ENCODE data around the gene C1orf21.

Gene C1orf21

DNA sequence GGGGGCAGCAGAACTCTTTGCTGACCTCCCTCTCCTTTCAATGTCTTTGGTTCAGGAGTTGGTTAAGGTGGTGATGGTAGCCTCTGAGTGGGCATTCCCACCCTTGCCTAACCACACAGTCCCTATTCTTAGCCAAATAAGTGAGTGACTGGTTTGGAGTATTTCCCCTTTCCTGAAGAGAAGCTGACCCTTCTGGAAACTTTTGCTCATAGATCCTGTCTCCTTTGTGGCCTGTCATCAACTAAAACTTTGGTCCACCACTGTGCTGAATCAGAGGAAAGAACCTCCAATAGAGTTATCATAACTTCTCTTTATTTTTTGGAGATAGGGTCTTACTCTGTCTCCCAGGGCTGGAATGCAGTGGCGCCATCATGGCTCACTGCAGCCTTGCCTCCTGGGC, 31.1 kb downstream of the C1orf21 start:
- no peak for DNase-seq

DNA sequence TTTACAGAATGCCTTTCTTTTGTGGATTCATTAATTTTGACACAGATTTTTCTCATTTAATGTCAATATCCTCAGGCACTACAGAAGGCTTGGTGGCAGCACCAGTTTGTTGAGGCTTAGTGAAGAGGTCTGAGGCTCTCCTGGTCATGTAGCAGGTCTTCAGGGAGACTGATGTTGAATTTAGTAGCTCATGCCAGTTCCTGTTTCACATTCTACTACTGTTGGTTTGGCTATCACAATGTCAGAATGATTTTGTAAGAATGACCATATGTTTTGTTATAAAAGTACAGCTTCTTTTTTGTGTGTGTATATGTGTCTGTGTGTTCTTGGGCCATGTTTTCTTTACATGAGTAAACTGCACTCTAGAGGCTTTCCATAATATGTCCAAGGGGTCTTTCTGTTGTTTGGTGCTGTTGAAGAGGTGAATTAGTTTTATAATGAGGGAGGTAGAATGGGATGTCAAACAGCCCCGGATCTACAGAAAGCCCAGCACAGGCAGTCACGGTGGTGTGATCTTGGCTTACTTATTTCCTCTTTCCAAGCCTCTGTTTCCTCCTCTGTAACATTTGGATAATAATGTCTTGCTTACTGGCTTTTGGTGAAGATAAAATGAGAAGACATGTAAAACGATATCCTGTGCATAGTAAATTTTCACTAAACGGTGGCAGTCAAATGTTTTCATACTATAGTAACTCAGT, 32.0 kb downstream of the C1orf21 start:
- DNase-seq: no peak

DNA sequence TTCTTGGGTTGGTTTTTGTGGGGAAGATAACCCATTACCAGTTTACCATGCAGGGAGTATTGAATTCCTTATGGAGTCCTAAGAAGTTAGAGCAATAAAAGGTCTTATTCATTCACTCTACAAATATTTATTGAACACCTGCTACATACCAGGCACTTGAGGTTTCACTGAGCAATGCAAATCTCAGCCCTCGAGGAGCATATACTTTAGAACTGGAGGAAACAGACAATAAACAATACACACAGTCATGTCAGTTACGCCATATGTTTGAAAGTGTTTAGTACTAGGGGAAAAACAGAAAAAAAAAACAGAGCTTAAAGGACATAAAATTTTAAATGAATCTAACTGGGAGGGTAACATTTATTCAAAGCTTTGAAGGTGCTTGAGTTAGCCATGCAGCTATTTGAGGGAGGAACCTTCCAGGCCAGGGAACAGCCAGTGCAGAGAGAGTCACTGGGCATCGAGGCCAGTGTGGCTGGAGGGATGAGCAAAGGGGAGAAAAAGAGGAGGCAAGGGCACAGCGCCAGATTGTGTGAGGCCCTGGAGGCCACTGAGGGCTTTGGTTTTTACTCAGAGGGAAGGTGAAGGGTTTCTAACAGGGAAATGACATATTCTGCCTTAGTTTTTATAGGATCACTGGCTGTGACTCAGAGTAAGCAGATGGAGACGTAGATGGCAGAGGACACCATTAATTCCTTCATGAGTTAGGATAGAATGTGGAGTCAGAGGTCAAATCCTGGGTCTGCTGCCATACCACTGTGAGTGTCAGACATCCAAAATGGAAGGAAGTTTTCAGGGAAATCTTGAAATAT, 32.7 kb downstream of the C1orf21 start:
- no peak for DNase-seq

DNA sequence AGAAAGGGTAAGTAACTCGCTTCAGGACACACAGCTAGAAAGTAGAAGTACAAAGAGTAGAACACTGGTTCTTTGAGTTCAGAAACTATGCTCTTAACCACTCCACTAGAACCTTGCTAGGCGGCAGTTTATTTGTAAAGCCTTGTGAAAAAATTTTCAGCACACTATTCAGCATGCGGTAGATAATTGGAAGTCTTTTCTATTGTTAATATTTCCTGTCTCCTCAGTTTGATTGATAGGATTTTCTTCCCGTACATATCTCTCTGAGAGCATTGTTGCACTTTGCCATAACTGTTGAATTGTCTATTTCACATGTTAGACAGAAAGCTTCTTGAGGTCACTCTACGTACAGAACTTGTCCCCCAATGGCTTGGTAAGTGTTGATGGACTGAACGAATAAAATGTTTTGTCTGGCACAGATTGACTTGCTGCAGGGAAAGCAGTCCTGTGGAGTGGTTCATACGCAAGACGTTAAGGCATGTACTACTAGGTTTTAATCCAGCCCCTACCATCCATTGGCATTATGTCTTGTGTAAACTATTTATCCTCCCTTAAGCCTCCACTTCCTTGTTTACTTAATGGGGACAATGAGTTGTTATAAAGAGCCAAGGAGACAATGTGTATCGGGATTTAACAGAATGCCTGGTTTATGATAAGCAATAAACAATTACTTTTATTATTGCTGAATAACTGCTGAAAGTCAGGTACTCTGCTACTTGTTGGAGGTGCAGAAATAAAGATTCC, 35.8 kb downstream of the C1orf21 start:
- no peak for DNase-seq

DNA sequence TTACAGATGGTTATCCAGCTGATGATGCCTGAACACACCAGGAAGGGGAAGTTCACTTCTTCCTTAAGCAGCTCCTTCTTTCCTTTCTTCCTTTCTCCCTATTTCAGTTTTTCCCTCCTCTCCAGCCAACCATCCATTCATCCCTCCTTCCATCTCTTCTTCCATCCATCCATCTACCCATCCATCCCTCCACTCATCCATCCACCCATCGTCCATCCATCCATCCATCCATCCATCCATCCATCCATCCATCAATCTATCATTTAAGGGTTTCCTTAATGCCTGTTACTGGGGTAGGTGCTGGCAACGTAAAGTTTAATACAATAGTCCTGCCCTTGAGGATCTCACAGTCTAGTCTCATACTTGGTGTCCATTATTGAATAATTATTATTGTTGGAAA, 36.8 kb downstream of the C1orf21 start:
- no peak for DNase-seq

DNA sequence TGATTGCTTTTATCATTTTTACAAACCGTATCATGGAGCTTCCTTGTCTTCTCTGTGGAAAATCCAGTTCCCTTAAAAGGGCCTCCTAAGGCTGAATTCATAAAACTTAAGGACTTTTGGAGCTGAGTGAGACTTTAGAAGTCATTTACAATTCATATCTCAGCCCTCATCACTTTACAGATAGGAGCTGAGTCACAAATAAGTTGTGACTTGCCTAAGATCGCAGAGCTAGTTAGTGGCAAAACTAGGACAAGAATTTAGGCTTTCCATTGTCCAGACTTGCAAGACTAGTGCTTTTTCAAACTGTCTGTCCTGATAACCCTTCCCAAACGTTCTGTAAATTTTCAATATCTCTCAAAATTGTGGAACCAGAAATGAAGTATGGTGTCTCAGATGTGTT, 37.3 kb downstream of the C1orf21 start:
- no peak for DNase-seq

DNA sequence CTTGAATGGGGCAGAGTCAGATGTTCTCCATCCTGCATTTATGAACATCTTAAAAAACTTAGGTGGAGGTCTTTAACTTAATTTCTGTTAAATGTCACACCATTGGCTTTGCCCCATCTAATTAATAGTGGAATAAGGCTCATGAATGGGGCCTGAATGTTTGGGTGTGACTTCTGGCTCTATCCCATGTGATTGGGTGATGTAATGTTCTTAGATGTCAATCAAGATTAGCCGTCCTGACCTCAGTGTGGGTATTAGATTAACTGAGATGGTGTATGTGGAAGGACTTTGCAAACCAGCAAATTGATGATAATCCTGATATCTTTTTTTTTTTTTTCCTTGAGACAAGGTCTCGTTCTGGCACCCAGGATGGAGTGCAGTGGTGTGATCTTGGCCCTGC, 38.1 kb downstream of the C1orf21 start:
- DNase-seq: no peak

DNA sequence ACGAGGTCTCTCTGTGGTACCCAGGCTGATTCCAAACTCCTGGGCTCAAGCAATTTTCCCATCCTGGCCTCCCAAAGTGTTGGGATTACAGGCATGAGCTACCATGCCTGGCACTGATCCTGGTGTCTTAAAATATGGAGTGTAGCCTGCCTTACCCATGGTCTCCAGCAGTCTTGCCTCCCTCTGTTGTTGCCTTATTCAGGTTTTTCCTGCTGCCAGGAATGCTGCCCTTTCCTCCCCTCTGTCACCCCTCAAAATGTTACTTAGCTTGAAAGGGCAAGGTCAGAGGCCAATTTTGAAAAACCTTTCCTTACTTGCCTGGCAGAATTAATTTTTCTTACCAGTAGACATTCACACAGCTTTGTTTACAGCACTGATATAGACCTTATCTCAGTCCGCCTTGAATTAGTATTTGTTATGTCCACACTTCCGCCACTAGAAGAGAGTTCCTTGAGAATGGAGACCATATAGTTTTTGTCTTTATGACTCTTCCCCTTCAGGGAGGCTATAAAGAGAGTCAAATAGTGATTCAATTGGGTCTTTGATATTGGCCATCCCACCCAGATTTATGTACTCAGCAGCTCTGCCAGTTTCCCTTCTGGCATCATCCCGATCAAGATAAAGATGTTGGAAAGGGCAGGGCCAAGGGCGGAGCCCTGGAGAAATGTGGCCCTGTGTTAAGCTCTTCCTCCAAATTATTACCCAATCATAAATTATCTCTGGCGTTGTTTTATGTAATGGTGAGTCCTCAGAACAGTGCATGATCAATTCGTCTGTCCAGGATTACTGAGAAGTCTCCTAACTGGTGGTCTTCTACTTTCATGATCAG, 38.8 kb downstream of the C1orf21 start:
- no peak for DNase-seq

DNA sequence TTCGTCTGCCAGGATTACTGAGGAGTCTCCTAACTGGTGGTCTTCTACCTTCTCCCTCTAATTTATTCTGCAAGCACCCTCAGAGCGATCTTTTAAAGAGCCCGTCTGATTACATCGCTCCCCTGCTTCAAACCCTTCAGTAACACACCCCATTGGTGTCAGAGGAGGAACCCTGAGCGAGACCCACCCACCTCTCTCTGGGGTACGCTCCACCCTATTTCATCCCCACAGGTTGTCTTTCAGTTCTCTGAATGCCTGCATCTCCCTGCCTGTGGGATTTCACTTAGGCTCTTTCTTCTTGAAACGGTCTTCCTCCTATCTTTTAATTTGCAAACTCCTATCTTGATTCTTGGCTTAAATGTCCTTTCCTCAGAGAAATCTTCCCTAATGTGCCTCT, 39.4 kb downstream of the C1orf21 start:
- no peak for DNase-seq

DNA sequence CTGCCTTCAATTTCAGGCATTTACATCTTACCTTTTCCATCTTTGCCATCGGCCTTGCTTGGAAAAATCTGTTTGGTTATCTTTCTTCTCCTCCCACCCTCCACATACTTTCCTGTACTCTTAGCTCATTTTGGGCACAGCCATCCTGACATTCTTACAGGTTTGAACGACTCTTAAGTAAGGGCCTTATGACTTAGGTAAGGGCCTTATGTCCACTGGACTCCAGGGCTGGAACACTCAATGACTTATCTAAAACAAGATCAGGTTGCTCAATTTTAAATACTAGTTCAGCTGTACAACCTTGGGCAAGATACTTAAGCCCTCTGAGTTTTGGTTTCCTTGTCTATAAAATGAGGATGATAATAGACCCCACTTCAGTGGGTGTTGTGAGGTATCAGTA, 40.9 kb downstream of the C1orf21 start:
- DNase-seq: no peak

DNA sequence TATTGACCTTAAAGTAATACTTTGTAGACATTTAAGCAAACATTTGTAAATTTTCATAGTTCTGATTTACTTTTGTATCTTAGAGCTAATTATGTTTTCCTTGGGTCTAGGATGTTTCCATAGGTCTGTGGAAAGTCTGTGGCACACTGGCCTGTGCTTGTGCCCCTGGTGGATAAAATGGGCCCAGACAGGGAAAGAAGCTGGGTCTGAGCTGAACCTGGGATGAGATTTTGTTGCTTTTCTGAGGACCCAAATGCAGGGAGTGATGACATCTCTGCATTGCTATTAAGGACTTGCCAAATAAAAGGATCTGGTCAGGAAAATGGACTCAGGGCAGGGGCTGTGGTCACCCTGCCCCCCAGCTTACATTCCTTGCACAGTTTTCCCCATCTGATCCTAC, 41.8 kb downstream of the C1orf21 start:
- DNase-seq: no peak

DNA sequence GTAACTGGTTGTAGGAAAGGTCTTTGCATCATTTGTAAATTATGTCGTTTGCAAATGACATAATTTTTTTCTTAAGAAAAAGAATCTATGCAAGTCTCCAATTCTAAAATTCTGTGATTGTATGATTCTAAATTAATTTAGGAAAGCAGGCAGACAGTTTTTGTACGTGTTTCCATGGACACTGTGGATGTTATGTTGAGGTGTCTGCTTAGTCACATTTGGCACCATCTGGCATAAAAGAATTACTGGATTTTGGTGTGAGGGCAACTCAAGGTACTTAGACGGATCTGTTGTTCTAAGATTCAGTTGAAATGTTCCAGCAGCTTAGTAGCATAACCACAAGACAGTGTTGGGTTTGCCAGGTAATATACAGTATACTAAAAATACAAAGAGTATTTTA, 42.5 kb downstream of the C1orf21 start:
- DNase-seq: no peak

DNA sequence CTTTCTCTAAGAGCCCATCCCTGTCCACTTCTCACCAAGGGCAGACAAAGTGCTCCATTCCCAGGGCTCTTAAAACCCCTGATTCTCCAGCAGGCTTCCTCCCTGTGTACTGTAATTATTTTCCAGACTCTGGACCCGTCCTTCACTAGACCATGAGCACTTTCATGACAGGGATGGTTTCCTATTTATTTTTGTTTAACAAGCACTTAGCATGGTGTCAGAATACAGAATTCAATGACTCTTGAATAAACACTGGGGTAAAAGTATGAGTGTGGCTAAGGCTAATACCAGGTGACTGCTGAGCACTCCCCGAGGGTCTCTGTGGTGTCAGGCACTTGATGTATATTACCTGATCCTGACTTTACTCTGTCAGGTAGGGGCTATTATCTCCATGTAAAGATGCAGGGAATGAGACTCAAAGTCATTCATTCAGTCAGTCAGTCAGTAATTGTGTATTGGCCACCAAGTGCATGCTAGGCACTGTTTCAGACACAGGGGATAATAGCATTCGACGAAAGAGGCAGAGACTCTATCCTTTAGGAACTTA, 47.2 kb downstream of the C1orf21 start:
- no peak for DNase-seq

DNA sequence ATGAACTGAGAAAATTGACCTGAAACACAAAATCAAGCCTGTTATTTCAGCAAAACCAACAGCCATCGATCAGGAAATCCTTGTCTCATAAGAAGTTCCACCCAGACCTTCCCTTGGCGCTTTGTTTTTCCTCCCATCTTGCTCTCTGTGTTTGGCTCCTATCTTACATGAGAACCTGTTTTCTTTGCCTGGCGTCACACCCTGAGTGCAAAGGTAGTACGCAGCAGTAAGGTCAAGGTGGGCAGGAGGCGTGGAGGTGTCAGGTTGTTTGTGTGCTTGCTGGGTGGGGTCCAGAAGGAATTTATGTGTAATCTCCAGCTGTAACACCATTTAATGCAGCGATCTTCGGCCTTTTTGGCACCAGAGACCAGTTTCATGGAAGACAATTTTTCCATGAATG, 50.5 kb downstream of the C1orf21 start:
- no peak for DNase-seq

DNA sequence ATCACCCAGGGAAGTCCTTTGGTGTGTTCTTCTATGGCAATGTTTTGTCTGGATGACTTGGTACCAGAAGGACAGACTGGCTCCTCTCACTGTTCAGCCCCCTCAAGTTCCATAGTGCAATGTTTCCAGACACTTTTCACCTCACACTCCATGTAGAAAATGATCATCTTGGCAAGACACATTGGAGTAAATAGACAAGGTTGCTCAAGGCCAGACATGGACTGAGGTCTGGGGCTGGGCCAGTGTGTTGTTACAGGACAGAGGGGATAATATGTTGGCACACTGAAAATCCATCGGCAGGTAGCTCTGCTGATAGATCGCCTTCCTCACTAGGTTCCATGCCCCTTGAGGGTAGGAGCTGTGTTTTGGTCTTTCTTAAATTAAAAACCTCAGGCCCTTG, 51.5 kb downstream of the C1orf21 start:
- DNase-seq: no peak

DNA sequence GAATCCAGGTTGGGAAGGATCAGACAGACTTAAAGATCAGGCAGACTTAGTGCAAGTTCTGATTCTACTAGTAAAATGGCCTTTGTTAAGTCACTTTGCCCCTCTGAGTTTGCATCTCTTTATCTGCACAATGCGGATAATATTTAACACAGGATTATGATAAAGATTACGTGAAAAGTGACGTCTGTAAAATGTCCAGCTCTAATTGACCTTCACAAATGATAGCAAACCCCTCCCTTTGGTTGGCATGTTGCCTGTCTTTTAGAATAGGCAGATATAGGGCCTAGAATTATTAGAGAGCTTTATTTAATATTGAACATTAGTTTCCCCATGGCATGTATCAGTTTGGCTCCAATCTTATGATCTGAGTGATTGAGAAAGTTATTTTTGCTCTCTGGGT, 55.4 kb downstream of the C1orf21 start:
- no peak for DNase-seq

DNA sequence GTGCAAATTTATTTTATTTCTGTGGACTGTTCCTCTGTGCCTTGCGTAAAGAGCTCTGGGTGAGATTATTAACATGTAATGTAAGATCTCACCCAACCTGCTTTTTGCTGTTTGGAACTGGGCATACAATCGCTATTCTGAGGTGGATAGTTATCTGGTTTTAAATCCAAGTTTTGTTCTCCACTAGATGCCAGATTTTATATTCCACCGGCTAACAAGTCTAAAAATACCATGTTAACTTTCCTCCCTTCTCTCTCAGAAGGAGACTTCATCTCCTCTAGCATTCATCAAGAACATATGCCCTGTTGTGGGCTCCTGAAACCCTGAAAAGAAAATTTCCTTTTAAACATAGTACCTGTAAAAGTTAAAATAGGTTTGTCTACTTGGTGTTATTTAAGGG, 56.4 kb downstream of the C1orf21 start:
- no peak for DNase-seq

DNA sequence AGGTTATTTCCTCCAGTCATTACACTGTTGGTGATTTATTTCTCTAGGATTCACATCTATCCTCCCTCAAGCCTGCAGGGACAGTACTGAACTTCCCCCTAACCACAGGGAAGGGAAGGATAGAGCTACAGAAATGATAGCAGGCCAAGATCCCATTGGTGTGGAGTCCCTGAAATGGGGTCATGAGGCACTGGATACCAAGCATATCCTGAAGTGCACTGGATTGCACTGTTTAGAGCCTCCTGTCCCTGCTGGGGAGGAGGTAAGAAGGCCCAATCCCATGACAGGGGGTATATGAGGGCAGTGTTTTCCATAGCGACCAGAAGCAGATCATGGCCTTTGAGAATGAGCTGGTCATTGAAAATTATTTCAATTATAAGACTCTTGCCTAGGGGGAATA, 56.8 kb downstream of the C1orf21 start:
- no peak for DNase-seq

DNA sequence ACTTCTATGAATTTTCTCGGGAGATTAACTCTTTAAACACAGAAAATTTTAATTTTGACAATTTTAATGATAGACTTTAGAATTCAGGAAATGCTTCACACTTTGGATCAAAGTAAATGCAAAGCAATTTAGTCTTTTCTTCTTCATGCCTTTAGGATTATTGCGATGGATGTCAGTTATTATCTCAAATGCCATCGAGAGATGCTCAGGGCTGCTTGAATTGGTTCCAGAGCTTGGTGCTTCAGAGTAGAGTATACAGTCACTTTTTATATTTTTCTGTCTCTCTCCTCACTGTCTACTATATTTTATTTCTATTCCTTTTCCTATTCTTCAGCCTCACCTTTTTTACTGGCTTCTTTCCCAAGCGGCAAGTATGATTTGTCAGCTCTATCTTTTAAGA, 59.2 kb downstream of the C1orf21 start:
- DNase-seq: no peak

DNA sequence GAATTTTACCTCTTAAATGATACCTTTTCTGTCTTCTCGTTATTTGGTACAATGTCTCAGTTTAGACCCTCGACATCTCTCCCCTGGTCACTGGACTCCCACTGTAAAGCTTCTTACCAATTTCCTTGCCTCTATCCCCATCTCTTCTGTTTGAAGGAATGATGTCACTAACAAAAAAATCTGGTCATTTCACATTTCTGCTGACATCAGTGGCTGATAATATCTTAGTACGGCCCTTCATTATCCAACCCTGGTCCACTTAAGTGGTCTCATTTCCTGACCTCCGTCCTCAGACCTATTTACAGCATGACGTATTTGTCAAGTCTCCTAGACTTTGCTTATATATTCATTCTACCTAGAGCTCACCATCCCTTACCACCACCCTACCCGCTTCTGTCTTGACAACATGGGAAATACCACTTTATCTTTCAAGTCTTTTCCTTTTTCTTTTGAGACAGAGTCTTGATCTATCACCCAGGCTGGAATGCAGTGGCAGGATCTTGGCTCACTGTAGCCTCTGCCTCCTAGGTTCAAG, 60.9 kb downstream of the C1orf21 start:
- no peak for DNase-seq

DNA sequence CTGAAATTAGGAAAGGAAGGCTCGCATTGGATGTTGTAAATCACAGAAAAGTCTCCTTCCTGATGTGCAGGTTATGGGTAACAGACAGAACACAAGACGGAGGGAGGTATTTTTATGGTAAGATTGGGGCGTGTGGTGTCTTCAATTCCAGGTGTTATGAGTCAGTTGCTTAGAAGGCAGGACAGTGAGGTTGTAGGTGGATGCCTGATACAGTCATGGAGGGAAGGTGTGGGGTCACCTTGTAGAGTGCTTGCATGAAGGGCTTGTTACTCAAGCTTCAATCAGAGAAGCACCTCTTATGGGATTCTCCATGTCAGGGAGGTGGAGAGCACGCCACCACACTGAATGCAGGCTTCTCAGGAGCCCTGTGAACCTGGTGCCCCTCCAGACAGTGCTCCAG, 63.1 kb downstream of the C1orf21 start:
- no peak for DNase-seq

DNA sequence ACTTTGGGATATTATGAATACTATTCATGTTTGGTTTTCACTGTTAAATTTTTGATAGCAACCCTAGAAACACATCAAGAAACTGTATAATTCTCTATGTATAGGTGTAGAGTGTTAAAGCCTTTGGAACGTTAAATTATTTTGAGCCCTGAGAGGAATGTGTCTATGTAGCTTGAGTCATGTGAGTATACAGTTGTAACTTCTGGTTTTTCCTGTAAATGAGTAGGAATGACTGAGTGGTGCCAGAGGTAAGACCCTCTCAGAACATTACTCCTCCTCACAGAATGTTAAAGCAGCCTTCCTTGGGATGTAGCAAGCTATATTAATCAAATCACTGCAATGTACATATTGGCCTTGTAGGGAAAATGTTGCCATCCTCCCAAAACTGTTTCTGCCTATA, 69.0 kb downstream of the C1orf21 start:
- DNase-seq: no peak

DNA sequence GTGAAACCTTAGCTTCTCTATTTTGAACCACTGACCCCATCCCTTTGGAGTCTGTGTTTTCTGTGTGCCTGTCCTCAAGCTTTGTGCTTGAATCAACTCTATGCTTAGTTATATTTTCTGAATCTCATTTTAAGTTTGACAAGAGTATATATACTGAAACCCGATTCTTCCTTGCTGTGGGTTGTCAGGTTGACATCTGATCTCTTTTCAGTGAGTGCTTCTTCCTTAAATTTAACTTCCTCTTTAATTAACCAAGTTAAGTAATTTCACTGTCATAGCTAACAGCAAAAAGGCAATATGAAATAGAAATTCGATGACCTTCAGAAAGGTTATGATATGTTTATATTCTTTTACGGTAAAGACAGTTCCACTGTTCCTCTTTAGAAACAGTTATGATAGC, 69.4 kb downstream of the C1orf21 start:
- DNase-seq: no peak
